ENCODE results near the gene ANKRD12.

The ANKRD12 gene

GRCh38 chr18:9204659-9205058, 68.1 kb downstream of the ANKRD12 start:
- DNase-seq (ENCODE audit: low read depth) = no peak
- no peak for TF ChIP-seq CTCF (conservative IDR thresholded peaks at IDR 0.05; ENCODE audit: low read depth, low read length)
- no peak overlapping the region for H3K4me3 ChIP-seq (ENCODE audit: low read length)

GRCh38 chr18:9206421-9206820, 69.8 kb downstream of the ANKRD12 start:
- TF ChIP-seq CTCF (conservative IDR thresholded peaks at IDR 0.05; ENCODE audit: low read depth, low read length) = no peak
- no peak overlapping the region for H3K4me3 ChIP-seq (ENCODE audit: low read length)
- no peak for DNase-seq (ENCODE audit: low read depth)

DNA sequence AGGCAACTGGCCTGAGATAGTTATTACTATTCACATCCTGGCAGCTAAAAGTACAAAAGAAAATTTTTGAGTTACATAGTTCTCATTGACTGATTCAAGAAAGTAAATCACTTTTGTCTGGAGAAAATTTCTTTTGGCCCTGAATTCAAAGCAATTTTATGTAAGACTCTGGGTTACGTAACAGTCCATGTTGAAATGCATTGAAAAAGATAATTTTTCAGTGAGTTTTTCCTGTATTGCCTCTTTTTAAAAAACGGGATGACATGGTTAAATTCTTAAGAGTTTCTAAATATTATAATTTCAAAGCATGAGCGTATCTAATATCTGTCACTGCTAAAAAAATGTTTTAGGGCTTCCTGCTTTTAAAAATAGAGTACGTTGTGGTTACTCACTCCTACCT, 72.7 kb downstream of the ANKRD12 start:
- DNase-seq (ENCODE audit: low read depth) = no peak
- H3K4me3 ChIP-seq (ENCODE audit: low read length) = no peak overlapping the region
- TF ChIP-seq CTCF (conservative IDR thresholded peaks at IDR 0.05; ENCODE audit: low read depth, low read length) = no peak

DNA sequence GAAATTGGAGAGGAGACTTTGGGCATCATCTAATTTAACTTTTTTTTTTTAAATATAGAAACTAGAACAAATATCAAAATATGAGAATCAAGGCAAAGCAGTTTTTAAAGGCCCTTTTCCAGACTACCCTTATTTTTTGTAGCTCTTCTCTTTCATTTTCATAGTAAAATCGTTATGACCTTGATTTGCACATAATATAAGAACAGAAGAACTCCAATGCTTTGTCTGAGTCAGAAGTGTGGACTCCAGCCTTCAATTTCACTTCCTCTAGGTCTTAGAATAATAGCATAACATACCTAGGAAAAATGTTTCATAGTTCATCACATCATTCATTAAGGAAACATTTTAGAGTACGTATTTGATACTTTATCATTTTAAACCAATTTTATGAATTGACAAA, 74.4 kb downstream of the ANKRD12 start:
- DNase-seq (ENCODE audit: low read depth) = no peak
- no peak overlapping the region for H3K4me3 ChIP-seq (ENCODE audit: low read length)
- no peak for TF ChIP-seq CTCF (conservative IDR thresholded peaks at IDR 0.05; ENCODE audit: low read depth, low read length)

GRCh38 chr18:9211955-9212354, 75.4 kb downstream of the ANKRD12 start:
- DNase-seq (ENCODE audit: low read depth) = no peak
- no peak overlapping the region for H3K4me3 ChIP-seq (ENCODE audit: low read length)
- TF ChIP-seq CTCF (conservative IDR thresholded peaks at IDR 0.05; ENCODE audit: low read depth, low read length) = no peak

GRCh38 chr18:9215221-9215933, 78.8 kb downstream of the ANKRD12 start:
- TF ChIP-seq CTCF (conservative IDR thresholded peaks at IDR 0.05; ENCODE audit: low read depth, low read length) = no peak
- H3K4me3 ChIP-seq (ENCODE audit: low read length) = no peak overlapping the region
- DNase-seq (ENCODE audit: low read depth) = no peak

DNA sequence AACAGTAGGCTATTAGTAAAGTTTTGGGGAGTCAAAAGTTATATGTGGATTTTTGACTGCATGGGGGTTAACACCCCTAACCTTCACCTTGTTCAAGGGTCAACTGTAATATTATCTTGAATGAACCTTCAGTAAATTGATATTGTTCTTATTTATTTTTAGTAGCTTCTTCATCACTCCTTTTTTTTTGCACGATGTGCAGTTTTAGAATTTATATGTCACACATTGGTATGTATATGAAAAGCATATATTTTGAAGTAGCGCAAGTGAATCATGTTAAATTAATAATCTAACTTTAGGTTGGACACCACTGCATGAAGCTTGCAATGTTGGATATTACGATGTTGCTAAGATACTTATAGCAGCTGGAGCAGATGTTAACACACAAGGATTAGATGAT, 79.9 kb downstream of the ANKRD12 start:
- no peak for DNase-seq (ENCODE audit: low read depth)
- H3K4me3 ChIP-seq (ENCODE audit: low read length) = no peak overlapping the region
- TF ChIP-seq CTCF (conservative IDR thresholded peaks at IDR 0.05; ENCODE audit: low read depth, low read length) = no peak

All from retinal pigment epithelial cell (primary cell).